HG03565 (cell line): ENCODE measurements around the gene EIF3CL.
"Not testable (repeated sequence)": the region's sequence is repeated elsewhere in the genome, so short reads cannot be mapped to it uniquely, and the experiment has no call there.

Experiments
- ATAC-seq: cut with Tn5 transposase; IDR thresholded peaks from one replicate; pipeline ENCODE4 v1.9.1; 2021; ENCODE audit warnings: mild to moderate bottlenecking, moderate library complexity; ENCODE audit not compliant: unreplicated experiment

The EIF3CL gene

GRCh38 chr16:28364268-28365173 lies 39.1 kb downstream of the EIF3CL start:
- peak; percentile 93 for ATAC-seq

GRCh38 chr16:28363408-28363807 lies 40.2 kb downstream of the EIF3CL start, which contains the start of gene NPIPB6:
Gene NPIPB6 (minus strand): TSS chr16:28363508. CDS start chr16:28362822, 686 bp downstream.
- not testable (repeated sequence) for ATAC-seq

- ATAC-seq: not testable (repeated sequence)
Observed at GRCh38 chr16:28362600-28362999, 41.0 kb downstream of the EIF3CL start.

GRCh38 chr16:28338230-28338629 lies 65.4 kb downstream of the EIF3CL start:
- ATAC-seq: not testable (repeated sequence)

- not testable (repeated sequence) for ATAC-seq
Observed at GRCh38 chr16:28336940-28337710, 66.5 kb downstream of the EIF3CL start.

GRCh38 chr16:28335678-28336077 lies 68.0 kb downstream of the EIF3CL start:
- ATAC-seq: not testable (repeated sequence)

GRCh38 chr16:28332632-28333031 lies 71.0 kb downstream of the EIF3CL start:
- not testable (repeated sequence) for ATAC-seq

GRCh38 chr16:28330981-28331380 lies 72.7 kb downstream of the EIF3CL start:
- ATAC-seq: not testable (repeated sequence)

- ATAC-seq: not testable (repeated sequence)
Observed at GRCh38 chr16:28330232-28330631, 73.4 kb downstream of the EIF3CL start.
